ENCODE measurements around the gene CAMTA1.

GRCh38 chr1:7651203-7651602, 865.9 kb downstream of the CAMTA1 start:
- TF ChIP-seq CTCF (IDR thresholded peaks at IDR 0.05; ENCODE audit: poor library complexity) (no peak), EZH2 (IDR thresholded peaks at IDR 0.05; ENCODE audit: borderline replicate concordance) (no peak), EZH2phosphoT487 (IDR thresholded peaks at IDR 0.05; ENCODE audit: low read depth, severe bottlenecking, unreplicated experiment) (no peak)

All from hepatocyte (in vitro differentiated cells).